NT2/D1 (cell line): ENCODE results near the gene TPM2.
A peak's percentile ranks its signal among the peaks of the same experiment; 100 is the strongest.

Source experiments
- DNase-seq: peaks from one replicate; pipeline ENCODE4 v3.0.0-alpha.2; 2011; ENCODE audit warnings: low read depth, low spot score
- H3K27me3 ChIP-seq: 2 replicates; pipeline ENCODE4 v1.6.0; 2011; ENCODE audit warnings: mild to moderate bottlenecking; ENCODE audit not compliant: insufficient read length, insufficient read depth
- H3K36me3 ChIP-seq: 2 replicates; pipeline ENCODE4 v1.6.1; 2011; ENCODE audit warnings: mild to moderate bottlenecking, low read length, mixed read lengths; ENCODE audit not compliant: insufficient read depth, insufficient read length
- H3K4me1 ChIP-seq: 2 replicates; pipeline ENCODE4 v1.5.1; 2011; ENCODE audit not compliant: insufficient read depth, insufficient read length
- H3K4me3 ChIP-seq: 2 replicates; pipeline ENCODE4 v1.5.1; 2011; ENCODE audit warnings: low read depth; ENCODE audit not compliant: insufficient read length
- H3K9ac ChIP-seq: 2 replicates; pipeline ENCODE4 v1.6.0; 2011; ENCODE audit warnings: low read depth; ENCODE audit not compliant: insufficient read length
- H3K9me3 ChIP-seq: 2 replicates; pipeline ENCODE4 v1.5.1; 2011; ENCODE audit warnings: mild to moderate bottlenecking, low read length; ENCODE audit not compliant: insufficient read depth
- SUZ12 ChIP-seq: IDR thresholded peaks from 2 replicates; pipeline ENCODE4 v1.6.1; 2011; ENCODE audit not compliant: insufficient read length, insufficient read depth; ENCODE audit errors: extremely low read depth
- YY1 ChIP-seq: IDR thresholded peaks from 2 replicates; pipeline ENCODE4 v1.6.1; 2011; ENCODE audit not compliant: insufficient read length, insufficient read depth
- ZNF274 ChIP-seq: IDR thresholded peaks from 2 replicates; pipeline ENCODE4 v1.6.1; 2011; ENCODE audit warnings: mild to moderate bottlenecking, low read depth, low read length

The TPM2 gene

DNA sequence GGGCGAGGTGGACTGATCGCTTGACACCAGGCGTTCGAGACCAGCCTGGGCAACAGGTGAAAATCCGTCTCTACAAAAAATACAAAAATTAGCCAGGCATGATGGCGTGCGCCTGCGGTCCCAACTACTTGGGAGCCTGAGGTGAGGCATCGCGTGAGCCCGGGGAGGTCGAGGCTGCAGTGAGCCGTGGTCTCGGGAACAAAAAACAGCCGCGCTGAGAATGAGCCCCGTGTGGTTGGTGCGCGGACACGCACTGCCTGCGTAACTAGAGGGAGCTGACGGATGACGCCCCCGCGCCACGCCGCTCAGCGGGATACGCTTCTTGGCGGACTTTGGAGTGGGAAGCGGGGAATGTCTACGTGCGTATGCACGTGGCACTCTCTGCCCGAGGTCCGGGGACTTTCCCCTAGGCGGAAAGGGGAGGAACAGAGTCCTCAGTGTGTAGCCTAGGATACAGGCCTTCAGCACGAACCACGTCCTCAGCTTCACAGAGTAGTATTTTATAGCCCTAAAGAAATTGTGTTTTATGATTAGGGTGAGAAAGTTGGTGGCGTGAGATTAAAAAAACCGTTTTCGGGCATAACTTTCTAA lies 32.1 kb downstream of the TPM2 start, which contains the start of gene RMRP:
TSS of gene RMRP (minus strand) at position 474 of the 591 bp plus-strand sequence.
- peak within 1 kb of the TSS; percentile 97 for H3K9ac ChIP-seq
- DNase-seq = peak; percentile 98
- TF ChIP-seq YY1 = no peak
- TF ChIP-seq ZNF274 = no peak
- TF ChIP-seq SUZ12 = no peak
- peak within 1 kb of the TSS; percentile 84 for H3K4me3 ChIP-seq
- H3K4me1 ChIP-seq = no peaks in the 10 kb centered on the region
- H3K27me3 ChIP-seq = peaks cover 7% of the 10 kb centered on the region
- no peaks in the 10 kb centered on the region for H3K9me3 ChIP-seq
- peaks cover 28% of the 10 kb centered on the region for H3K36me3 ChIP-seq

DNA sequence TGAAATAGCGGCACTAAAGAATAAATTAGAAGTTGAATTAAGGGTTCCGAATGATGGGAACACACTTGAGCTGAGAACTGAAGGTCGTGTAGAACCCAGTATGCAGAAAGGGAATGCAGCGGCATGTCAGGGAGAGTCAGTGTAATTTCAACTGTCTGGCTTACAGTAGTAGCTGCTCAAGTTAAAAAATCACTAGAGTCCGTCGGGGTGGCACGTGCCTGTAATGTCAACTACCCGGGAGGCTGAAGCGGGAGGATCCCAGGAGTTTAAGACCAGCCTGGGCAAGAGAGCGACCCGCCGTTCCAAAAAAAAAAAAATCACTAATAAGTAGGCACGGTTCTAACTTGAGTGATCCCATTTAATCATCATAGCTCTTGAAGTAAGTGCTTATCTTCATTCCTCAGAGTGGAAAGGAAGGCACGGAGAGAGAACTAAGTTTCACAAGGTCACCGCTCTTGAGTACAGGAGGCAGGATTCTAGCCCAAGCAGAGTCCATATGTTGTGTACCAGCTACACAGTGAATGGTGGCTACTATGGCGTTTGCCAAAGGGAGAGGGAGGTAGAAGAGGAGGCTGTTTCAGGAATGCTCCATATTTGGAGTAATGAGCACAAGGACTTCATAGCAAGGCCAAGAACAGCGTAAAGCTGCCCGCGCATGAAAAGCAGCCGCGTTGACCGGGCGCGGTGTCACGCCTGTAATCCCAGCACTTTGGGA lies 32.7 kb downstream of the TPM2 start:
- no peak for DNase-seq
- Histone ChIP-seq H3K9ac (peak overlapping the region; percentile 34), H3K4me3 (peak overlapping the region; percentile 34), H3K9me3 (no peaks in the 10 kb centered on the region), H3K4me1 (peaks cover under 1% of the 10 kb centered on the region), H3K36me3 (peaks cover 21% of the 10 kb centered on the region), H3K27me3 (peaks cover 7% of the 10 kb centered on the region)
- TF ChIP-seq ZNF274 (no peak), YY1 (no peak), SUZ12 (no peak)

DNA sequence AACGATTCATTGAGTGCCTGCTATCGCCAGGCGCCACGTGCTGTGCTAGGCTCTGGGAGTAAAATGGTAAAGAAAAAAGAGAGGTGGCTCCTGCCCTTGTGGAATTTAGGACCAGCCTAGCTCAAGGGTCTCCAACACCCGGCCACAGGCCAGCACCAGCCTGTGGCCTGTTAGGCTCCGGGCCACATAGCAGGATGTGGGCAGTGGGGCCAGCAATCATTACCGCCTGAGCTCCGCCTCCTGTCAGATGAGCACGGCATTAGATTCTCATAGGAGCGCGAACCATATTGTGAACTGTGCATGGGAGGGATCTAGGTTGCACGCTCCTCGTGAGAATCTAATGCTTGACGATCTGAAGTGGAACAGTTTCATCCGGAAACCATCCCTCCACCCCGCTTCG lies 33.4 kb downstream of the TPM2 start:
- Histone ChIP-seq H3K4me3 (no peak overlapping the region), H3K4me1 (peaks cover 4% of the 10 kb centered on the region), H3K9me3 (no peaks in the 10 kb centered on the region), H3K27me3 (peaks cover 7% of the 10 kb centered on the region), H3K36me3 (peaks cover 15% of the 10 kb centered on the region), H3K9ac (no peak overlapping the region)
- no peak for TF ChIP-seq SUZ12
- DNase-seq = no peak

DNA sequence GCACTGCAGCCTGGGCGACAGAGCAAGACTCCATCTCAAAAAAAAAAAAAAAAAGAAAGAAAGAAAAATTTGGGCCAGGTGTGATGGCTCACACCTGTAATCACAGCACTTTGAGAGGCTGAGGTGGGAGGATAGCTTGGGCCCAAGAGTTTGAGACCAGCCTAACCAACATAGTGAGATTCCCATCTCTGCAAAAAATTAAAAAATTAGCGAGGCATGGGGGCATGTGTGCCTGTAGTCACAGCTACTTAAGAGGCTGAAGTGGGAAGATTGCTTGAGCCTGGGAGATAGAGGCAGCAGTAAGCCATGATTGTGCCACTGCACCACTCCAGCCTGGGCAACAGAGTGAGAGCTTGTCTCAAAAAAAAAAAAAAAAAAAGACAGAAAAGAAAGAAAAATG lies 36.1 kb downstream of the TPM2 start:
- TF ChIP-seq ZNF274 (no peak), YY1 (no peak), SUZ12 (no peak)
- H3K36me3 ChIP-seq = no peaks in the 10 kb centered on the region
- peaks cover 22% of the 10 kb centered on the region for H3K4me1 ChIP-seq
- H3K27me3 ChIP-seq = peaks cover 7% of the 10 kb centered on the region
- H3K9me3 ChIP-seq = no peaks in the 10 kb centered on the region
- no peak overlapping the region for H3K9ac ChIP-seq
- H3K4me3 ChIP-seq = no peak overlapping the region
- no peak for DNase-seq

DNA sequence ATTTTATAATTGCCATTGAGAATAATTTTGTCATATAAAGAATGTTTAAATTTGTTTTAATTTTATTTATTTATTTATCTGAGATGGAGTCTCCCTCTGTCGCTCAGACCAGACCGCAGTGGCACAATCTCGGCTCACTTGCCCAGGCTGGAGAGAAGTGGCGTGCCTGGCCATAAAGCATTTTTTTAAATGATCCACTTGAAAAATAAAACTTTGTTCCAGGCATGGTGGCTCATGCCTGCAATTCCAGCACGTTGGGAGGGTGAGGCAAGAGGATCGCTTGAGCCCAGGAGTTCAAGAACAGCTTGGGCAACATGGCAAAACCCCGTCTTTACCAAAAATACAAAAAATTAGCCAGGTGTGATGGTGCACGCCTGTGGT lies 36.9 kb downstream of the TPM2 start:
- Histone ChIP-seq H3K9me3 (no peaks in the 10 kb centered on the region), H3K4me3 (no peak overlapping the region), H3K4me1 (peaks cover 22% of the 10 kb centered on the region), H3K9ac (no peak overlapping the region), H3K36me3 (no peaks in the 10 kb centered on the region), H3K27me3 (peaks cover 15% of the 10 kb centered on the region)
- DNase-seq = no peak
- TF ChIP-seq SUZ12 = no peak
- no peak for TF ChIP-seq YY1
- no peak for TF ChIP-seq ZNF274

DNA sequence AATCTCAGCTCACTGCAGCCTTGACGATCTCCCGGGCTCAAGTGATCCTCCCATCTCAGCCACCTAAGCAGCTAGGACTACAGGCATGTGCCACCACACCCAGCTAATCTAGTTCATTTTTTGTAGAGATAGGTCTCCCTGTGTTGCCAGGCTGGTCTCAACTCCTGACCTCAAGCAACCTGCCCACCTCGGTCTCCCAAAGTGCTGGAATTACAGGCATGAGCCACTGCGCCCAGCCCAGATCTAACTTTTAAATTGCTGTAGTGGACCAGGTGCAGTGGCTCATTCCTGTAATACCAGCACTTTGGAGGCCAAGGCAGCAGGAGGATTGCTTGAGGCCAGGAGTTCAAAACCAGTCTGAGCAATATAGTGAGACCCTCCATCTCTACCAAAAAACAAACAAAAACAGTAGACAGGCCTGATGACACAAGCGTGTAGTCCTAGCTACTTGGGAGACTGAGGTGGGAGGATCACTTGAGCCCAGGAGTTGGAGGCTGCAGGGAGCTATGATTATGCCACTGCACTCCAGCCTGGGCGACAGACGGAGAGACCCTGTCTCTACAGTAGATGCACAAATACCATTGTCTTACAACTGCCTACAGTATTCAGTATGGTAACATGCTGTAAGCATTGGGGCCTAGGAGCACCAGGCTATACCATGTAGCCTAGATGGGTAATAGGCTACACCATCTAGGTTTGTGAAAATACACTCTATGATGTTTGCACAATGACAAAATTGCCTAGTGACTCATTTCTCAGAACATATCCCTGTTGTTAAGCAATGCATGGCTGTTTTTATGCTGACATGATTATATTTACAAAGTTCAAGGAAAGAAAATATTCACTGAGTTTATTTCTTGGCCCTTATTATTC lies 37.5 kb downstream of the TPM2 start:
- no peak for DNase-seq
- no peaks in the 10 kb centered on the region for H3K9me3 ChIP-seq
- H3K9ac ChIP-seq = no peak overlapping the region
- TF ChIP-seq ZNF274 (no peak), SUZ12 (no peak), YY1 (no peak)
- H3K36me3 ChIP-seq = no peaks in the 10 kb centered on the region
- H3K27me3 ChIP-seq = peaks cover 22% of the 10 kb centered on the region
- no peak overlapping the region for H3K4me3 ChIP-seq
- H3K4me1 ChIP-seq = peaks cover 24% of the 10 kb centered on the region
